IPS DF 6.9 (cell line): ENCODE data around the gene L1CAM.

ENCODE experiments used
- DNase-seq: peaks from one replicate; pipeline ENCODE4 v3.0.0-alpha.2; 2013; ENCODE audit warnings: low read depth, low spot score
- H3K27ac ChIP-seq: one replicate; pipeline ENCODE4 v1.5.1; 2013; ENCODE audit warnings: low read length, control low read depth
- H3K27me3 ChIP-seq: 2 replicates; pipeline ENCODE4 v1.6.1; 2013; ENCODE audit warnings: mild to moderate bottlenecking, low read length; ENCODE audit not compliant: control insufficient read depth, insufficient read depth
- H3K36me3 ChIP-seq: 2 replicates; pipeline ENCODE4 v1.6.1; 2013; ENCODE audit warnings: low read length; ENCODE audit not compliant: control insufficient read depth, insufficient read depth
- H3K4me1 ChIP-seq: 2 replicates; pipeline ENCODE4 v1.6.1; 2013; ENCODE audit warnings: low read length; ENCODE audit not compliant: control insufficient read depth, insufficient read depth
- H3K4me3 ChIP-seq: 2 replicates; pipeline ENCODE4 v1.5.1; 2013; ENCODE audit warnings: mild to moderate bottlenecking, low read length
- H3K9me3 ChIP-seq: 2 replicates; pipeline ENCODE4 v1.6.1; 2013; ENCODE audit warnings: low read length, inconsistent platforms; ENCODE audit not compliant: control insufficient read depth, insufficient read depth
- WGBS: extraction: QIAGEN DNeasy Blood & Tissue Kit; methylation state at CpG from one replicate; pipeline ENCODE4 v1.1.7; 2013; ENCODE audit warnings: mixed read lengths, missing lambda C conversion rate; ENCODE audit not compliant: insufficient read length, insufficient coverage; 5-methylcytosine and 5-hydroxymethylcytosine counted together

Gene L1CAM

GRCh38 chrX:153885968-153886903 is at the start of gene L1CAM:
Gene L1CAM, minus strand, starts transcription at chrX:153886173. Its CDS starts 10,337 bp downstream, at chrX:153875836.
- Histone ChIP-seq H3K27ac (no peak within 1 kb of the TSS), H3K4me1 (peaks cover 5% of the 10 kb centered on the region), H3K4me3 (peak within 1 kb of the TSS; percentile 55; the same call in 1 of the 2 replicates), H3K36me3 (no peaks in the 10 kb centered on the region), H3K27me3 (no peaks in the 10 kb centered on the region), H3K9me3 (no peaks in the 10 kb centered on the region)
- no CpG with 5 or more reads among the region's 94 CpGs for WGBS
- DNase-seq, result no peak

- Histone ChIP-seq H3K9me3 (no peaks in the 10 kb centered on the region), H3K4me1 (peaks cover 2% of the 10 kb centered on the region; the same call in 1 of the 2 replicates), H3K4me3 (peak overlapping the region; percentile 100; the same call in 1 of the 2 replicates), H3K36me3 (peaks cover 11% of the 10 kb centered on the region), H3K27me3 (no peaks in the 10 kb centered on the region), H3K27ac (no peak overlapping the region)
- no peak for DNase-seq
- WGBS, result no CpG with 5 or more reads among the region's 32 CpGs
Observed at GRCh38 chrX:153935326-153935851, 49.4 kb upstream of the L1CAM start.

- no CpG with 5 or more reads among the region's 87 CpGs for WGBS
- Histone ChIP-seq H3K27me3 (no peaks in the 10 kb centered on the region), H3K36me3 (peaks cover 14% of the 10 kb centered on the region), H3K9me3 (no peaks in the 10 kb centered on the region), H3K4me3 (peak within 1 kb of the TSS; percentile 100), H3K27ac (no peak within 1 kb of the TSS), H3K4me1 (no peaks in the 10 kb centered on the region)
- no peak for DNase-seq
Observed at GRCh38 chrX:153934762-153935325, 48.9 kb upstream of the L1CAM start, which contains the start of gene NAA10. Gene NAA10, minus strand, starts transcription at chrX:153935037. Its CDS starts 133 bp downstream, at chrX:153934904.

GRCh38 chrX:153934148-153934761 is 48.3 kb upstream of the L1CAM start:
- no peaks in the 10 kb centered on the region for H3K4me1 ChIP-seq
- H3K36me3 ChIP-seq, result peaks cover 14% of the 10 kb centered on the region
- H3K27me3 ChIP-seq, result no peaks in the 10 kb centered on the region
- no peak for DNase-seq
- WGBS, result no CpG with 5 or more reads among the region's 33 CpGs
- peak overlapping the region; percentile 100 for H3K4me3 ChIP-seq
- no peaks in the 10 kb centered on the region for H3K9me3 ChIP-seq
- no peak overlapping the region for H3K27ac ChIP-seq

GRCh38 chrX:153933748-153934147 is 47.8 kb upstream of the L1CAM start:
- Histone ChIP-seq H3K27ac (no peak overlapping the region), H3K27me3 (no peaks in the 10 kb centered on the region), H3K4me3 (peak overlapping the region; percentile 100; the same call in 1 of the 2 replicates), H3K36me3 (peaks cover 14% of the 10 kb centered on the region), H3K9me3 (no peaks in the 10 kb centered on the region), H3K4me1 (no peaks in the 10 kb centered on the region)
- no peak for DNase-seq
- WGBS, result no CpG with 5 or more reads among the region's 7 CpGs

- Histone ChIP-seq H3K4me1 (no peaks in the 10 kb centered on the region), H3K36me3 (peaks cover 14% of the 10 kb centered on the region), H3K27me3 (no peaks in the 10 kb centered on the region), H3K9me3 (no peaks in the 10 kb centered on the region), H3K27ac (no peak overlapping the region), H3K4me3 (no peak overlapping the region)
- DNase-seq, result no peak
- no CpG with 5 or more reads among the region's 13 CpGs for WGBS
Observed at GRCh38 chrX:153932220-153932915, 46.4 kb upstream of the L1CAM start.

GRCh38 chrX:153931748-153932147 is 45.8 kb upstream of the L1CAM start:
- H3K4me3 ChIP-seq, result no peak overlapping the region
- WGBS, result no CpG with 5 or more reads among the region's 13 CpGs
- H3K36me3 ChIP-seq, result peaks cover 14% of the 10 kb centered on the region
- H3K27ac ChIP-seq, result no peak overlapping the region
- H3K27me3 ChIP-seq, result no peaks in the 10 kb centered on the region
- H3K9me3 ChIP-seq, result no peaks in the 10 kb centered on the region
- no peaks in the 10 kb centered on the region for H3K4me1 ChIP-seq
- DNase-seq, result no peak

GRCh38 chrX:153931151-153931550 is 45.2 kb upstream of the L1CAM start:
- Histone ChIP-seq H3K27ac (no peak overlapping the region), H3K4me1 (0 out of 2 replicates have a peak, but pooled peaks cover 1% of the 10 kb centered on the region), H3K27me3 (no peaks in the 10 kb centered on the region), H3K9me3 (no peaks in the 10 kb centered on the region), H3K36me3 (peaks cover 14% of the 10 kb centered on the region), H3K4me3 (no peak overlapping the region)
- WGBS, result no CpG with 5 or more reads among the region's 8 CpGs
- DNase-seq, result no peak

- H3K4me1 ChIP-seq, result 0 out of 2 replicates have a peak, but pooled peaks cover 1% of the 10 kb centered on the region
Observed at GRCh38 chrX:153930011-153930910, 44.3 kb upstream of the L1CAM start.

More at GRCh38 chrX:153930011-153930910, 44.3 kb upstream of the L1CAM start:
- H3K36me3 ChIP-seq, result peaks cover 14% of the 10 kb centered on the region
- no peak overlapping the region for H3K4me3 ChIP-seq
- H3K27me3 ChIP-seq, result no peaks in the 10 kb centered on the region
- H3K9me3 ChIP-seq, result no peaks in the 10 kb centered on the region
- no peak overlapping the region for H3K27ac ChIP-seq
- no CpG with 5 or more reads among the region's 31 CpGs for WGBS
- DNase-seq, result no peak
